ENCODE data around the gene ARHGAP42.
"Not testable (repeated sequence)": the region's sequence is repeated elsewhere in the genome, so short reads cannot be mapped to it uniquely, and the experiment has no call there.

The ARHGAP42 gene

DNA sequence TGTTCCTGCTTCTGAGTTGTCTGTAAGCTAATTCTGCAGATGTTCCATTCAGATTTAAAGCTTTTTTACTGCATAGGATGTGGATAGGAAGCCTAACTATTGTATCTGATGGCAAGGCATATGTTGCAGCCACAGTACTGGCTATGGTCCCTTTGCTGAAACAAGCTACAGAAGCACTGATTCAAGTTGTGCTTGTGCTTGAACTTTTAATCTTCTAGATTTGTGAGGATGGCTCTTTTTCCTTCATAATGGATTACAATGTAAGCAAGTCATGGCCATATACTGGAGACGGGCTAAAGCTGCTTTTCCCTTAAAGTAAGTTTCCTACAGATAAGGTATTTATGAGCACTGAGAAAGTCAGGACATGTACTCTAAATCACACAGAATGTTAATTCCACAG, 303.8 kb downstream of the ARHGAP42 start:
- no peak overlapping the region for H3K27ac ChIP-seq (ENCODE audit: low read depth, low read length)
- no peaks in the 10 kb centered on the region for H3K9me3 ChIP-seq (ENCODE audit: low read length)
- no peaks in the 10 kb centered on the region for H3K36me3 ChIP-seq (ENCODE audit: insufficient read depth, low read length)
- H3K4me1 ChIP-seq (ENCODE audit: insufficient read depth, low read length): no peaks in the 10 kb centered on the region
- H3K9ac ChIP-seq (ENCODE audit: low read length): no peak overlapping the region
- H3K4me3 ChIP-seq (ENCODE audit: low read depth in 1 of 2, low read length in 2 of 2): no peak overlapping the region
- no peaks in the 10 kb centered on the region for H3K27me3 ChIP-seq (ENCODE audit: control insufficient read depth in 1 of 2, insufficient read depth in 2 of 2, low read length in 2 of 2)

DNA sequence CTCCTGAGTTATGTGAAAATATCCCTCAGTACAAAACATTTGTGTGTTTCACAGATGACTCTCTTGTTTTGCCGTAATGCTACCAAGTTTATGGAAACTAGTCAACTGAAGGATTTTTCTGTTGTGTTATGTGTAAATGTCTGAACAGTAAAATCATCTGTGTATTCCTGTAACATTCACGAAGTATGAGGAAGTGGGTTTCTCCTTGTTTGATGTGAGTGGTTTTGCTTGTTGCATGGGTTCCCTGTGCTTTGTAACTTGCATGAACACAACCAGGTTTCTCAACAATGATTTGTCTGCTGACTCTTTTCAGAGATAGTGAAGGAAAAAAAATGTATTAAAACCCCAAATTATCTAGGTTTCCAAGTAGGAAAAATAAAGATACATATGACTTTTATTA, 304.5 kb downstream of the ARHGAP42 start:
- H3K27ac ChIP-seq (ENCODE audit: low read depth, low read length): no peak overlapping the region
- no peaks in the 10 kb centered on the region for H3K4me1 ChIP-seq (ENCODE audit: insufficient read depth, low read length)
- no peaks in the 10 kb centered on the region for H3K9me3 ChIP-seq (ENCODE audit: low read length)
- H3K27me3 ChIP-seq (ENCODE audit: control insufficient read depth in 1 of 2, insufficient read depth in 2 of 2, low read length in 2 of 2): no peaks in the 10 kb centered on the region
- no peaks in the 10 kb centered on the region for H3K36me3 ChIP-seq (ENCODE audit: insufficient read depth, low read length)
- H3K9ac ChIP-seq (ENCODE audit: low read length): no peak overlapping the region
- no peak overlapping the region for H3K4me3 ChIP-seq (ENCODE audit: low read depth in 1 of 2, low read length in 2 of 2)

DNA sequence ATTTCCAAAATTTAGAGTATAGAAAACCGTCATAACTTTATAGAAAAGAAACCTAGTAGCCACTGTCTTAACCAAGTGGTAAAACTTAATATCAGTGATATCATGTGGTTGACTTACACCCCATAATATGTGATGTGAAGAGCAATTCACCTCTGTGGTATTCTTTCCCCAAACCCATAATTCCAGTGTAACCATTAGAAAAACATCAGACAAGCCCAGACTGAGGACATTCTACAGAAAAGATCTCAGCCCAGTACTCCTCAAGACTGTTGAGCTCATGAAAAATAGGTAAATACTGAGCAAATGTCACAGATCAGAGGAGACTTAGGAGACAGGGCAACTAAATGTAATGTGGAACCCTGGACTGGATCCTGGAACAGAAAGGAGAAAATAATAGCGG, 307.9 kb downstream of the ARHGAP42 start:
- Histone ChIP-seq H3K9me3 (ENCODE audit: low read length) (no peaks in the 10 kb centered on the region), H3K27me3 (ENCODE audit: control insufficient read depth in 1 of 2, insufficient read depth in 2 of 2, low read length in 2 of 2) (no peaks in the 10 kb centered on the region), H3K9ac (ENCODE audit: low read length) (no peak overlapping the region), H3K4me1 (ENCODE audit: insufficient read depth, low read length) (no peaks in the 10 kb centered on the region), H3K4me3 (ENCODE audit: low read depth in 1 of 2, low read length in 2 of 2) (no peak overlapping the region), H3K27ac (ENCODE audit: low read depth, low read length) (no peak overlapping the region), H3K36me3 (ENCODE audit: insufficient read depth, low read length) (no peaks in the 10 kb centered on the region)

DNA sequence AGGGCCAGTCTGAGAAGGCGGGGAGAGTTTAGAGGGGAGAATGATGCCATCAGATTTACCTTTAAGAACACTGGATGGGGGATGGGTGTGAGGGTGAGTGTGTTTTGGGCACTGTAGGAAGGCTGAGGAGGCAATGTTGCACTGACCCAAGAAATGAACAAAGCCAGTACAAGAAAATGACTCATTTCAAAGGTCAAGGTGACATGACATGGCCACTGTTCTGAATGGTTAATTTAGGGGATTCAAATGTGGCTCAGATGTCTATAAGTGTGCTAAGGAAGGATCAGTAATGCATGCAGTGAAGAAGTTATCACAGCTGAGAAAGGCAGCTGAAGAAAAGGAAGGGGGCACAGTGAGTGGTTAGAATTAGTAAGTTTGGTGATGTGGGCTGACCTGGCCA, 312.7 kb downstream of the ARHGAP42 start:
- H3K9me3 ChIP-seq (ENCODE audit: low read length): no peaks in the 10 kb centered on the region
- H3K27me3 ChIP-seq (ENCODE audit: control insufficient read depth in 1 of 2, insufficient read depth in 2 of 2, low read length in 2 of 2): no peaks in the 10 kb centered on the region
- no peaks in the 10 kb centered on the region for H3K4me1 ChIP-seq (ENCODE audit: insufficient read depth, low read length)
- H3K9ac ChIP-seq (ENCODE audit: low read length): no peak overlapping the region
- no peak overlapping the region for H3K4me3 ChIP-seq (ENCODE audit: low read depth in 1 of 2, low read length in 2 of 2)
- no peaks in the 10 kb centered on the region for H3K36me3 ChIP-seq (ENCODE audit: insufficient read depth, low read length)
- no peak overlapping the region for H3K27ac ChIP-seq (ENCODE audit: low read depth, low read length)

DNA sequence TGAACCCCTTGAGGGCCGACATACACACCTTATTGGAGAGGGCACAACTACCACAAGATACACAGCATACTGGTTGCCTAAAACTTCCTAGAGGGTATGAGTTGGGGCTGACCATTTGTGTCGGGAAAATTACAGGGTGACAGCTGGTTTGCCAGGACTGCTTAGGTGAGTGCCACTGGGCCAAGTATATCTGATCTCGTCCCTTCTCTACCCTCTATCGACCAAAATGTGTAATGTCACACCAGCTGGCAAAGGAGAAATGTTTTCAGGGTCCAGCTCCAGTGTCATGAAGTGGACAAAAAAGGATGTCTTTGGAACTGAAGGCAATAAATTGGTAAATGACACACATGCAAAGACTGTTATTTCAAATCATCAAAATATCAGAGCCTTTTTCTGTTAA, 316.4 kb downstream of the ARHGAP42 start:
- H3K36me3 ChIP-seq (ENCODE audit: insufficient read depth, low read length): no peaks in the 10 kb centered on the region

DNA sequence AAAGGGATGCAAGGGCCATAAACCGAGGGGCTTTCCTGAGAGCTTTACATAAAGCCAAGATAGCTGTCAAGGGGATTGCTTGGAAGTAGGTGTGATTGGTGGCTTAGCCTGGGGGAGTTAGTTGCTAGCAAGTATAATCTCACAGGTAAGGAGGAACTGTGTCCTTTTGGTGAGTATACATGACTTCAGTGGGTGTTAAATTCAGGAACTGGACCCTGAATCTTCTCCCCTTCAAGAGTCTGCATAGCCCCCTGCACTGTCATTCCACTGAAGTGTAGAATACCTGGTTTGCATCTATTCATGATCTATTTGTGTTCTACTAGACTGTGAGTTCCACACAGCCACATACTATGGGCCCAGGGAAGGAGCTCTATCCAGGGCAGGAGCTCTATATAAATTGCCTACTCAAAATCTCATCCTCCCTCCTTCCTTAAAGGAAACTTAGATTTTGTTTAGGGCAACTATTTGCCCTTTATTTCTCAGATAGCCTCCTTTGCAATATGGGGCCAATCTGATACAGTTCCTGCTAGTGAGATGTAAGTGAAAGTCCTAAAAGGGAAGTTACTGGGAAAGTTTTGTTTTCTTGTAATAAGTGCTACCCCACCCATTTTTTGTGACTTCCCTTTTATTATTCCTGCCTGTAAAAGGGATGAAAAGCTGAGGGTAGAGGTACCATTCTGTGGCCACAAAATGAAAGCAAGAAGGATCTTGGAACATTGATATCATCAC, 322.0 kb downstream of the ARHGAP42 start:
- Histone ChIP-seq H3K27me3 (ENCODE audit: control insufficient read depth in 1 of 2, insufficient read depth in 2 of 2, low read length in 2 of 2) (no peaks in the 10 kb centered on the region), H3K4me3 (ENCODE audit: low read depth in 1 of 2, low read length in 2 of 2) (no peak overlapping the region), H3K4me1 (ENCODE audit: insufficient read depth, low read length) (no peaks in the 10 kb centered on the region), H3K36me3 (ENCODE audit: insufficient read depth, low read length) (no peaks in the 10 kb centered on the region), H3K27ac (ENCODE audit: low read depth, low read length) (no peak overlapping the region), H3K9ac (ENCODE audit: low read length) (no peak overlapping the region), H3K9me3 (ENCODE audit: low read length) (no peaks in the 10 kb centered on the region)

More for the DNA sequence above, 316.4 kb downstream of the ARHGAP42 start:
- Histone ChIP-seq H3K9me3 (ENCODE audit: low read length) (no peaks in the 10 kb centered on the region), H3K27ac (ENCODE audit: low read depth, low read length) (no peak overlapping the region), H3K27me3 (ENCODE audit: control insufficient read depth in 1 of 2, insufficient read depth in 2 of 2, low read length in 2 of 2) (no peaks in the 10 kb centered on the region), H3K9ac (ENCODE audit: low read length) (no peak overlapping the region), H3K4me1 (ENCODE audit: insufficient read depth, low read length) (no peaks in the 10 kb centered on the region), H3K4me3 (ENCODE audit: low read depth in 1 of 2, low read length in 2 of 2) (no peak overlapping the region)

DNA sequence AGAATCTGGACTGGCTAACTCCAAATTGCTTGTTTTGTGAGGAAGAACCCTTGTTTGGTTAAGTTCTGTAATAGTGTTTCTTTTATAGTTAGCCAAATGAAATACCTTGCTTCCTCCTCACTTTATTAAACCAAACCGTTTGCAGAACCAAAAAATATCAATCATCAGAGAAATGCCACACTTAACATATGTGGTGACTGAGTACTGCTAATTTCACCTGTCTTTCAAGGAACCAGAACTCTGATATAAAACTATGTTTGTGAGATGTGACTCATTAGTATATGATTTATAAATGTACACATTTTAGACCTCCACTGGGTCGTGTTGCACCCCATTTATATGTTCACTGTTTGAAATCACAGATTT, 322.6 kb downstream of the ARHGAP42 start:
- Histone ChIP-seq H3K36me3 (ENCODE audit: insufficient read depth, low read length) (no peaks in the 10 kb centered on the region), H3K9ac (ENCODE audit: low read length) (no peak overlapping the region), H3K4me3 (ENCODE audit: low read depth in 1 of 2, low read length in 2 of 2) (no peak overlapping the region), H3K27ac (ENCODE audit: low read depth, low read length) (no peak overlapping the region), H3K9me3 (ENCODE audit: low read length) (no peaks in the 10 kb centered on the region), H3K4me1 (ENCODE audit: insufficient read depth, low read length) (no peaks in the 10 kb centered on the region), H3K27me3 (ENCODE audit: control insufficient read depth in 1 of 2, insufficient read depth in 2 of 2, low read length in 2 of 2) (no peaks in the 10 kb centered on the region)

DNA sequence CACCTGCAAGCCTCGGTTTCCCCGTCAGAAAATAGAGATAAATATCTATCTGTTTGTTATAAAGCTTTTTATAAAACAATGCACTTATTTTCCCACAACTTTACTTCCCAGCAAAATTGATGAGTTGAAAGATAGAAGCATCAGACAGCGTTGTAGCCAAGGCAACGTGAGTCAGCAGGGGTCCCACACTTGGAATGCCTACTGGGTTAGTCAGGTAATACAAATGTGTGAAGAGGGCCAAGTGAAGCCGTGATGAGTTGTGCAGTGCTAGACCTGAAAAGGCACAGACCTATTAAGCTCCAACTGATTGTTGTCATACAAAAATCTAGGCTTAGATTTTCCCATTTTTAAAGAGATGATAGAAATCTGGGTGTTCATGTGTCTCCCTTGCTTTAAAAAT, 323.8 kb downstream of the ARHGAP42 start:
- Histone ChIP-seq H3K36me3 (ENCODE audit: insufficient read depth, low read length) (no peaks in the 10 kb centered on the region), H3K4me1 (ENCODE audit: insufficient read depth, low read length) (no peaks in the 10 kb centered on the region), H3K9ac (ENCODE audit: low read length) (no peak overlapping the region), H3K27ac (ENCODE audit: low read depth, low read length) (no peak overlapping the region), H3K4me3 (ENCODE audit: low read depth in 1 of 2, low read length in 2 of 2) (no peak overlapping the region), H3K9me3 (ENCODE audit: low read length) (no peaks in the 10 kb centered on the region), H3K27me3 (ENCODE audit: control insufficient read depth in 1 of 2, insufficient read depth in 2 of 2, low read length in 2 of 2) (no peaks in the 10 kb centered on the region)

DNA sequence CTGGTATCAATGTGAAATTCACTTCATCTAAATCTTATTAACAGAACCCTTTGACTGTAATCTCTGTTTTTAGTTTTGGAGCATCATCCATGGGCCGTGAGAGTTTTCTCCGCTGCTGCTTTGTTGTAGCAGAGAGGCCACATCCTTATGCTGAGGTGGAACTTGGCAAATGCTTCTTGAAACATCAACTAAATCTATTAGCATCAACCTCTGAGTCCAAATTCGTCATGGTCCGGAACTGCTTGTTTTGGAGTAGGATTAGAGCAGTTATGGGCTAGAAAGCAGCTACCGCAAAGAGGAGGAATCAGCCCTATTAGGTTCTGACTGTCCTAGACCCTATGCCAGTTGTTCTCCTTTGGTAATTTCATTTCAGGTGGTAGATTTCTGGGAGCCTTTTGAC, 324.8 kb downstream of the ARHGAP42 start:
- Histone ChIP-seq H3K9ac (ENCODE audit: low read length) (no peak overlapping the region), H3K36me3 (ENCODE audit: insufficient read depth, low read length) (no peaks in the 10 kb centered on the region), H3K4me1 (ENCODE audit: insufficient read depth, low read length) (no peaks in the 10 kb centered on the region), H3K9me3 (ENCODE audit: low read length) (no peaks in the 10 kb centered on the region), H3K27ac (ENCODE audit: low read depth, low read length) (no peak overlapping the region), H3K4me3 (ENCODE audit: low read depth in 1 of 2, low read length in 2 of 2) (no peak overlapping the region), H3K27me3 (ENCODE audit: control insufficient read depth in 1 of 2, insufficient read depth in 2 of 2, low read length in 2 of 2) (no peaks in the 10 kb centered on the region)

DNA sequence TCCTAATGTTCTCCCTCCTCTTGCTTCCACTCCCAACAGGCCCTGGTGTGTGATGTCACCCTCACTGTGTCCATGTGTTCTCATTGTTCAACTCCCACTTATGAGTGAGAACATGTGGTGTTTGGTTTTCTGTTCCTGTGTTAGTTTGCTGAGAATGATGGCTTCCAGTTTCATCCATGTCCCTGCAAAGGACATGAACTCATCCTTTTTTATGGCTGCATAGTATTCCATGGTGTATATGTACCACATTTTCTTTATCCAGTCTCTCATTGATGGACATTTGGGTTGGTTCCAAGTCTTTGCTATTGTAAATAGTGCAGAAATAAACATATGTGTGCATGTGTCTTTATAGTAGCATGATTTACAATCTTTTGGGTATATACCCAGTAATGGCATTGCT, 326.6 kb downstream of the ARHGAP42 start:
- not testable (repeated sequence) for H3K4me1 ChIP-seq (ENCODE audit: insufficient read depth, low read length); H3K27ac ChIP-seq (ENCODE audit: low read depth, low read length); H3K27me3 ChIP-seq (ENCODE audit: control insufficient read depth in 1 of 2, insufficient read depth in 2 of 2, low read length in 2 of 2); H3K9ac ChIP-seq (ENCODE audit: low read length); H3K9me3 ChIP-seq (ENCODE audit: low read length); H3K36me3 ChIP-seq (ENCODE audit: insufficient read depth, low read length); H3K4me3 ChIP-seq (ENCODE audit: low read depth in 1 of 2, low read length in 2 of 2)

DNA sequence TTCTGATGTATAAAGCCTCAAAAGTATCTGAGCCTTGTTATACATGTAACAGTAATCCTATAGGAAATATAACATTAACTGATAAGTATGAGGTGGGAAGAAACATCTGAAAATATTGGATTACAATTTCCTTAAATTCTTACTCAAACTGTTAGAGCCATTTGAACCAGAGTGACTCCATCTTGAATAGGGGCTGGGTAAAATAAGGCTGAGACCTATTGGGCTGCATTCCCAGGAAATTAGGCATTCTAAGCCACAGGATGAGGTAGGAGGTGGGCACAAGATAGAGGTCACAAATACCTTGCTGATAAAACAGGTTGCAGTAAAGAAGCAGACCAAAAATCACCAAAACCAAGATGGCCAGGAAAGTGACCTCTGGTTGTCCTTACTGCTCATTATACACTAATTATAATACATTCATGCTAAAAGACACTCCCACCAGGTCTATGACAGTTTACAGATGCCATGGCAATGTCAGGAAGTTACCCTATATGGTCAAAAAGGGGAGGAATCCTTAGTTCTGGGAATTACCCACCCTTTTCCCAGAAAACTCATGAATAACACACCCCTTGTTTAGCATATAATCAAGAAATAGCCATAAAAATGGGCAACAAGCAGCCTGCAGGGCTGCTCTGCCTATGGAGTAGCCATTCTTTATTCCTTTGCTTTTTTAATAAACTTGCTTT, 327.7 kb downstream of the ARHGAP42 start:
- Histone ChIP-seq H3K9ac (ENCODE audit: low read length) (no peak overlapping the region), H3K27ac (ENCODE audit: low read depth, low read length) (no peak overlapping the region), H3K4me3 (ENCODE audit: low read depth in 1 of 2, low read length in 2 of 2) (no peak overlapping the region), H3K27me3 (ENCODE audit: control insufficient read depth in 1 of 2, insufficient read depth in 2 of 2, low read length in 2 of 2) (no peaks in the 10 kb centered on the region), H3K4me1 (ENCODE audit: insufficient read depth, low read length) (no peaks in the 10 kb centered on the region), H3K9me3 (ENCODE audit: low read length) (no peaks in the 10 kb centered on the region), H3K36me3 (ENCODE audit: insufficient read depth, low read length) (no peaks in the 10 kb centered on the region)

DNA sequence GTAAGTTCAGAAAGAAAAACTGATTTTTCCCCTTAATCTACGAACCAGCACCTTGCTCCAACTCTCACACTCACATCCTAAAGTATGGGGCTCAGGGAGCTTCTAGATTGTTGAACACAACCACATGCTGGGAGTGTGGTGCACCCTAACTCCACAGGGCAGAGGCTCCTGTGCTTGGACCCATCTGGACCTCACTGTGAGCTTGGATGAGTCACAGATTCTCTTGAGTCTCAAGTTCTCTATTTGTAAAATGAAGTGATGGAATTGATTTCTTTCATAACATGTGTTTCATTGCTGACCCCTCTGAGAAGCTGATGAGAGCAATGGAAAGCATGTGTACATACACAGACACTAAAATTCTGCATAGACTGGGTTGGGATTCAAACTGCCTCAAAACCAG, 332.8 kb downstream of the ARHGAP42 start:
- H3K36me3 ChIP-seq (ENCODE audit: insufficient read depth, low read length): no peaks in the 10 kb centered on the region
- no peak overlapping the region for H3K27ac ChIP-seq (ENCODE audit: low read depth, low read length)
- no peaks in the 10 kb centered on the region for H3K4me1 ChIP-seq (ENCODE audit: insufficient read depth, low read length)
- no peak overlapping the region for H3K4me3 ChIP-seq (ENCODE audit: low read depth in 1 of 2, low read length in 2 of 2)
- H3K9ac ChIP-seq (ENCODE audit: low read length): no peak overlapping the region
- H3K27me3 ChIP-seq (ENCODE audit: control insufficient read depth in 1 of 2, insufficient read depth in 2 of 2, low read length in 2 of 2): no peaks in the 10 kb centered on the region
- no peaks in the 10 kb centered on the region for H3K9me3 ChIP-seq (ENCODE audit: low read length)

Measured in muscle layer of colon (tissue), 2 donors.